GM18907 (cell line): Measurements from ENCODE around the gene CELF6.
A peak's percentile ranks its signal among the peaks of the same experiment; 100 is the strongest.

Experiments
- ATAC-seq: cut with Tn5 transposase; IDR thresholded peaks from one replicate; pipeline ENCODE4 v1.9.1; 2021; ENCODE audit warnings: mild to moderate bottlenecking, moderate library complexity; ENCODE audit not compliant: unreplicated experiment

The CELF6 gene

GRCh38 chr15:72272213-72272996 is 47.6 kb downstream of the CELF6 start, which contains the start of gene PARP6:
Gene PARP6, minus strand, starts transcription at chr15:72272554. Its CDS starts 5,077 bp downstream, at chr15:72267477.
- peak; percentile 94 for ATAC-seq

GRCh38 chr15:72271895-72272212 is 48.1 kb downstream of the CELF6 start:
- no peak for ATAC-seq

- ATAC-seq: no peak
Measured at GRCh38 chr15:72271221-72271620, 48.7 kb downstream of the CELF6 start.

GRCh38 chr15:72269739-72270138 is 50.2 kb downstream of the CELF6 start:
- ATAC-seq: no peak

- ATAC-seq: no peak
Measured at GRCh38 chr15:72265031-72265430, 54.9 kb downstream of the CELF6 start.

- no peak for ATAC-seq
Measured at GRCh38 chr15:72252663-72253299, 67.2 kb downstream of the CELF6 start.

GRCh38 chr15:72249142-72249810 is 70.7 kb downstream of the CELF6 start:
- no peak for ATAC-seq

- ATAC-seq: no peak
Measured at GRCh38 chr15:72248514-72248913, 71.4 kb downstream of the CELF6 start.

GRCh38 chr15:72242775-72243370 is 77.1 kb downstream of the CELF6 start:
- no peak for ATAC-seq

- no peak for ATAC-seq
Measured at GRCh38 chr15:72239652-72240051, 80.3 kb downstream of the CELF6 start.

- ATAC-seq: no peak
Measured at GRCh38 chr15:72238586-72238985, 81.4 kb downstream of the CELF6 start.

GRCh38 chr15:72237853-72238224 is 82.1 kb downstream of the CELF6 start:
- ATAC-seq: no peak

GRCh38 chr15:72237029-72237852 is 82.7 kb downstream of the CELF6 start:
- peak; percentile 78 for ATAC-seq

GRCh38 chr15:72236381-72237003 is 83.5 kb downstream of the CELF6 start:
- ATAC-seq: no peak

GRCh38 chr15:72235298-72235697 is 84.7 kb downstream of the CELF6 start:
- ATAC-seq: no peak
